ENCODE data around the gene ABCB8. TPM values are rescaled to one million over a fixed set of nuclear protein-coding genes. Genes with fewer than 3 reads are reported as not detected.
A peak's percentile ranks its signal among the peaks of the same experiment; 100 is the strongest.

ABCB8 gene
- total RNA-seq, 1 donor from 2014 or later, result 40.6 TPM

- intact Hi-C loops (cut with DNase I), result no loop called here
- peaks cover 13% of the 10 kb centered on the region for H3K27me3 ChIP-seq
These were observed 44.3 kb upstream of the ABCB8 start for GRCh38 chr7:150983893-150984368.

GRCh38 chr7:150986099-150986512 is 42.1 kb upstream of the ABCB8 start:
- intact Hi-C loops (cut with DNase I), result loop anchor here (5.0 kb wide), 1 partner anchor 89 kb away; no protein-coding TSS in a partner anchor
- DNase-seq, result no peak
- no peaks in the 10 kb centered on the region for H3K9me3 ChIP-seq
- H3K4me3 ChIP-seq, result no peak overlapping the region
- H3K27me3 ChIP-seq, result no peaks in the 10 kb centered on the region
- H3K36me3 ChIP-seq, result no peaks in the 10 kb centered on the region
- H3K4me1 ChIP-seq, result peaks cover 13% of the 10 kb centered on the region
- ATAC-seq, result peak; percentile 69
- no peak overlapping the region for H3K27ac ChIP-seq
- TF ChIP-seq CTCF (IDR thresholded peaks at IDR 0.05), result peak; percentile 66

More at GRCh38 chr7:150983893-150984368, 44.3 kb upstream of the ABCB8 start:
- Histone ChIP-seq H3K9me3 (no peaks in the 10 kb centered on the region), H3K4me3 (no peak overlapping the region), H3K36me3 (no peaks in the 10 kb centered on the region), H3K27ac (no peak overlapping the region), H3K4me1 (peaks cover 7% of the 10 kb centered on the region)
- DNase-seq, result no peak
- no peak for ATAC-seq
- TF ChIP-seq CTCF (IDR thresholded peaks at IDR 0.05), result no peak

GRCh38 chr7:150986556-150986955 is 41.7 kb upstream of the ABCB8 start:
- H3K27me3 ChIP-seq, result no peaks in the 10 kb centered on the region
- H3K4me3 ChIP-seq, result no peak overlapping the region
- TF ChIP-seq CTCF (IDR thresholded peaks at IDR 0.05), result no peak
- no peak for DNase-seq
- no peak for ATAC-seq
- no peaks in the 10 kb centered on the region for H3K36me3 ChIP-seq
- intact Hi-C loops (cut with DNase I), result loop anchor here (5.0 kb wide), 1 partner anchor 89 kb away; no protein-coding TSS in a partner anchor
- H3K4me1 ChIP-seq, result peaks cover 13% of the 10 kb centered on the region
- no peak overlapping the region for H3K27ac ChIP-seq
- H3K9me3 ChIP-seq, result no peaks in the 10 kb centered on the region

GRCh38 chr7:150988230-150989226 is 39.7 kb upstream of the ABCB8 start:
- Histone ChIP-seq H3K4me3 (no peak overlapping the region), H3K4me1 (peaks cover 21% of the 10 kb centered on the region), H3K36me3 (no peaks in the 10 kb centered on the region), H3K27ac (no peak overlapping the region), H3K27me3 (no peaks in the 10 kb centered on the region), H3K9me3 (no peaks in the 10 kb centered on the region)
- DNase-seq (no peak), ATAC-seq (peak; percentile 65)
- peak; percentile 86 for TF ChIP-seq CTCF (IDR thresholded peaks at IDR 0.05)
- intact Hi-C loops (cut with DNase I), result loop anchor here (5.0 kb wide), 1 partner anchor 91 kb away; no protein-coding TSS in a partner anchor

- Histone ChIP-seq H3K36me3 (no peaks in the 10 kb centered on the region), H3K4me3 (no peak overlapping the region), H3K27me3 (no peaks in the 10 kb centered on the region), H3K4me1 (peaks cover 29% of the 10 kb centered on the region), H3K9me3 (no peaks in the 10 kb centered on the region), H3K27ac (no peak overlapping the region)
- no peak for TF ChIP-seq CTCF (IDR thresholded peaks at IDR 0.05)
- no peak for DNase-seq
- intact Hi-C loops (cut with DNase I), result loop anchor here (5.0 kb wide), 1 partner anchor 92 kb away; no protein-coding TSS in a partner anchor
- no peak for ATAC-seq
These were observed 38.8 kb upstream of the ABCB8 start for GRCh38 chr7:150989456-150989855.
